ENCODE measurements around the gene SECTM1.

Gene SECTM1

DNA sequence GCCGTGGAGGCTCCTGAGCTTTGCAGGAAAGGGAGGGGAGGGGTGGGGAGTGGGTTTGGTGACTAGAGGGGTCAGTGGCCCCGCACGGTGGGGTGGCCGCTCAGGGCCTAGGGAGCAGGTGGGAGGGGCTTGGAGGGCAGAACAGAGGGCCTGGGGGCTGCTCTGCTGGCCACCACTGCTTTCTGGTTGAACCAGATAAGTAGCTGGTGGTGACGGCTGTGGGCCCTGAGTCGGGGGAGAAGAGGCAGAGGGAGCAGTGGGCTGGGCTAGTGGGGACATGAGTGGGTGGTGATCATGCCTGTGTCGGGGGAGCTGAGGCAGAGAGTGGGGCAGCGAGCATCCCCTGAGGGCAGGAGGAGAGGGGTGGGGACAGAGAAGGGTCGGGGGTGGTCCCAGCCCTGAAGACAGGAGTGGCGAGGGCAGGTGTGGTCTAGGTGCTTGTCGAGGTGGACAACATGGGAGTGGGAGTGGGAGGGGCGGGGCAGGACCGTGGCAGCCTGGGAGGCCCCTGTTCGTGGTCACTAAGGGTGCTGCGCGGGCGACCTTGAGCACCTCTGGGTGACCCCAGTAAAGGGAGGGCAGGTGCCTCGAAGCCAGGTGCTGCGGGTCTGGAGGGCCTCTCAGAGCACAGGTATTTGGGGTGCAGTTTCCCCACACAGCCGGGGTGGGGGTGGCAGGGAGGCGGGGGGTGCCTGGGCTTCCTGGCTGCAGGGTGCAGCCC, 9.9 kb downstream of the SECTM1 start:
- H3K27ac ChIP-seq (replicated peaks; ENCODE audit: low read length) = no peak overlapping the region
- DNase-seq (ENCODE audit: low spot score) = no peak
- H3K18ac ChIP-seq (ENCODE audit: low read length) = peak overlapping the region; percentile 48
- peak overlapping the region; percentile 84 for H2AK5ac ChIP-seq (ENCODE audit: low read depth, low read length)
- peak overlapping the region; percentile 60 for H3K9ac ChIP-seq (ENCODE audit: low read depth, low read length, poor library complexity)
- WGBS, 2 donors (ENCODE audit: extremely low coverage in 2 of 2, insufficient read length in 2 of 2, insufficient replicate concordance in 1 of 2) = no CpG with 5 or more reads among the region's 21 CpGs
- H2BK5ac ChIP-seq (ENCODE audit: low read length) = no peak overlapping the region
- no peak overlapping the region for H3K4me3 ChIP-seq (ENCODE audit: low read length in 2 of 2)
- no peak overlapping the region for H3K4ac ChIP-seq (ENCODE audit: low read length)
- H4K91ac ChIP-seq (ENCODE audit: low read depth, low read length, poor library complexity) = no peak overlapping the region
- no peak overlapping the region for H4K8ac ChIP-seq (ENCODE audit: low read depth, low read length)
- peak overlapping the region; percentile 55 for H3K23ac ChIP-seq (ENCODE audit: low read depth, low read length, poor library complexity)
- no peaks in the 10 kb centered on the region for H3K36me3 ChIP-seq (replicated peaks in 1 of 2; ENCODE audit: control insufficient read depth in 2 of 2, insufficient read depth in 2 of 2, low read length in 2 of 2)
- peaks cover 7 to 9% of the 10 kb centered on the region in 2 donors for H3K9me3 ChIP-seq (replicated peaks in 1 of 2; ENCODE audit: control insufficient read depth in 2 of 2, insufficient read depth in 1 of 2, low read depth in 1 of 2, low read length in 2 of 2)
- H3K4me1 ChIP-seq (ENCODE audit: control insufficient read depth in 2 of 2, insufficient read depth in 1 of 2, low read depth in 1 of 2, low read length in 2 of 2) = peaks cover 17 to 27% of the 10 kb centered on the region in 2 donors
- peak overlapping the region; percentile 8 for H3K14ac ChIP-seq (ENCODE audit: low read length)
- H2BK120ac ChIP-seq (ENCODE audit: low read depth, low read length) = peak overlapping the region; percentile 18
- peaks cover 0 to 65% (median 5%) of the 10 kb centered on the region in 3 experiments for H3K27me3 ChIP-seq (ENCODE audit: control insufficient read depth in 3 of 3, insufficient read depth in 3 of 3, low read depth in 1 of 3, low read length in 3 of 3)
- no peak overlapping the region for H3K4me2 ChIP-seq (ENCODE audit: insufficient read depth, low read length, poor library complexity, severe bottlenecking)
- H3K79me1 ChIP-seq (ENCODE audit: low read depth, low read length) = peaks cover 3% of the 10 kb centered on the region
- H2BK12ac ChIP-seq (ENCODE audit: low read length) = peak overlapping the region; percentile 22
- H2AFZ ChIP-seq (ENCODE audit: low read length) = no peak overlapping the region
- peak overlapping the region; percentile 81 for H2BK15ac ChIP-seq (ENCODE audit: low read length)

DNA sequence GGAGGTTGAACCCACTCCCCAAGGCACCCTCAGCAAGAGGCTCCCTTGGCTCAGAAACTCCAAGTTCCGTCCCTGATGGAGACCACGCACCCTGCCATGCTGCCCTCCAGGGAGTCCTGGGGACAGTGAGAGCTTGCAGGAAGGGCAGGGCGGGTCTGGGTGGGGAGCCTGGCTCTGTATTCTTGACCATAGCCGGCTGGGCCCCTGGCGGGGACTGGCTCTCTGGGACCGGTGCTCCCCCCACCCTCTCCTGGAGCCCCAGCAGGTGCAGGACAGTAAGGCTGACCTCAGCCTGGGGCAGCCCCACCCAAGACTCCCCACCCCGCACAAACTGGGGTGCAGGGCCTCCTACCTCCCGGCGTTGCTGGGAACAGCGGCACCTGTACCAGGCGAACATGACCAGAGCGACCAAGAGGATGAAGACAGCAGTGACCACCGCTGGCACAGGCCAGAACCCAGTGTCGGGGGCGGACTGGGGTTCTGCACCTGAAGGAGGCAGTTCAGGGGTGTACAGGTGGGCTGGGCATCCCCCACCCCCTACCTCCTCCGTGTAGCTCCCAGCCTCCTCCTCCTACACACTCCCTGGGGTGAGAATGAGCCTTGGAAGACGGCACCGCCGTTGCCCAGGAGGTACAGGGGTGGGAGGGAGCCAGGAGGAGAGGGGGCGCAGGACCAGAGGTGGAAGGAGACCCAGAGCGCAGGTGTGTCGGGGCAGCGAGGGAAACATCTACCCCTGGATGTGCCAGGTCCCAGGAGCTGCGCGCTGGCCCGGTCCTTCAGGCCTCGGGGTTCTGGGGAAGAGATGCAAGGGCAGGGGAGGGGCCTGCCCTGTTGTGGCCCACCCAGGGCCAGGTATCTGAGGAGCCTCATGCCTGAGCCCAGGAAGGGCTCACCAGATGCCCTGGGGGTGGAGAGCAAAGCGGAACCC, 10.8 kb downstream of the SECTM1 start:
- no peak for DNase-seq (ENCODE audit: low spot score)
- H3K9me3 ChIP-seq (replicated peaks in 1 of 2; ENCODE audit: control insufficient read depth in 2 of 2, insufficient read depth in 1 of 2, low read depth in 1 of 2, low read length in 2 of 2) = peaks cover 7 to 10% of the 10 kb centered on the region in 2 donors

DNA sequence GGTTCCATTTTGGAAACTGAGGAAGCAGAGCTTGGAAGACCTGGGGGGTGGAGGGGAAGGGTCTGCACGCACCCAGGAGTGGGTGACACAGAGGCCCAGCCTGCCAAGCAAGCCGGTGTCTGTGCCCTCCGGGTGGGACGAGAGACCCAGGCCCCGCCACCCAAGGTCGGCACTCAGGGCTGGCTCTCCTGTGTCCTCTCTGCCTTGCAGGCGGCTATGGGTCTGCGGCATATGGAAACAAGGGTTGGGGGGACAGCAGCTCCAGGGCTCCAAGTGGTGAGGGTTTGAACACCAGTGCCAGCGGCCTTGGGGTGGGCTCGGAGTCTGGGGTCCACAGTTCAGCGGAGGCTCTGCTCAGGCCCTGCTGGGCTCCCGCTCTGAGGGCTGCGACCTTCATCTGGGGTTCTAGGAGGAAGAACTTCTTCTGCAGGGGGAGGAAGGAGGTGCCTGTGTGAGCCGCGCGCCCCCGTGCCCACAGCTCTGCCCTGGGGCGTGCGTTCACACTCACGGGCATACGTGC, 11.6 kb downstream of the SECTM1 start:
- H3K4me1 ChIP-seq (ENCODE audit: control insufficient read depth in 2 of 2, insufficient read depth in 1 of 2, low read depth in 1 of 2, low read length in 2 of 2) = peaks cover 9 to 14% of the 10 kb centered on the region in 2 donors
- no peak overlapping the region for H3K23ac ChIP-seq (ENCODE audit: low read depth, low read length, poor library complexity)
- H3K4me3 ChIP-seq (ENCODE audit: low read length in 2 of 2) = no peak overlapping the region
- no peak overlapping the region for H3K9ac ChIP-seq (ENCODE audit: low read depth, low read length, poor library complexity)
- H4K91ac ChIP-seq (ENCODE audit: low read depth, low read length, poor library complexity) = no peak overlapping the region
- no peak overlapping the region for H3K14ac ChIP-seq (ENCODE audit: low read length)
- peaks cover 0 to 51% (median 5%) of the 10 kb centered on the region in 3 experiments for H3K27me3 ChIP-seq (ENCODE audit: control insufficient read depth in 3 of 3, insufficient read depth in 3 of 3, low read depth in 1 of 3, low read length in 3 of 3)
- H2AK5ac ChIP-seq (ENCODE audit: low read depth, low read length) = peak overlapping the region; percentile 94
- H4K8ac ChIP-seq (ENCODE audit: low read depth, low read length) = no peak overlapping the region
- peaks cover 7 to 10% of the 10 kb centered on the region in 2 donors for H3K9me3 ChIP-seq (replicated peaks in 1 of 2; ENCODE audit: control insufficient read depth in 2 of 2, insufficient read depth in 1 of 2, low read depth in 1 of 2, low read length in 2 of 2)
- no peak for DNase-seq (ENCODE audit: low spot score)
- H3K4ac ChIP-seq (ENCODE audit: low read length) = no peak overlapping the region
- peak overlapping the region; percentile 87 for H2BK120ac ChIP-seq (ENCODE audit: low read depth, low read length)
- peaks cover 3% of the 10 kb centered on the region for H3K79me1 ChIP-seq (ENCODE audit: low read depth, low read length)
- no CpG with 5 or more reads among the region's 21 CpGs for WGBS, 2 donors (ENCODE audit: extremely low coverage in 2 of 2, insufficient read length in 2 of 2, insufficient replicate concordance in 1 of 2)
- H3K4me2 ChIP-seq (ENCODE audit: insufficient read depth, low read length, poor library complexity, severe bottlenecking) = no peak overlapping the region
- H2BK12ac ChIP-seq (ENCODE audit: low read length) = no peak overlapping the region
- H3K27ac ChIP-seq (replicated peaks; ENCODE audit: low read length) = no peak overlapping the region
- H2AFZ ChIP-seq (ENCODE audit: low read length) = no peak overlapping the region
- H2BK15ac ChIP-seq (ENCODE audit: low read length) = peak overlapping the region; percentile 62
- peak overlapping the region; percentile 83 for H3K18ac ChIP-seq (ENCODE audit: low read length)
- no peak overlapping the region for H2BK5ac ChIP-seq (ENCODE audit: low read length)
- no peaks in the 10 kb centered on the region for H3K36me3 ChIP-seq (replicated peaks in 1 of 2; ENCODE audit: control insufficient read depth in 2 of 2, insufficient read depth in 2 of 2, low read length in 2 of 2)

More for the DNA sequence above, 10.8 kb downstream of the SECTM1 start:
- Histone ChIP-seq H4K91ac (ENCODE audit: low read depth, low read length, poor library complexity) (no peak overlapping the region), H3K4ac (ENCODE audit: low read length) (no peak overlapping the region), H2AFZ (ENCODE audit: low read length) (no peak overlapping the region), H3K4me1 (ENCODE audit: control insufficient read depth in 2 of 2, insufficient read depth in 1 of 2, low read depth in 1 of 2, low read length in 2 of 2) (peaks cover 17 to 21% of the 10 kb centered on the region in 2 donors), H3K4me2 (ENCODE audit: insufficient read depth, low read length, poor library complexity, severe bottlenecking) (no peak overlapping the region), H2BK15ac (ENCODE audit: low read length) (peak overlapping the region; percentile 62), H3K4me3 (ENCODE audit: low read length in 2 of 2) (no peak overlapping the region), H2AK5ac (ENCODE audit: low read depth, low read length) (peak overlapping the region; percentile 84), H3K79me1 (ENCODE audit: low read depth, low read length) (peaks cover 3% of the 10 kb centered on the region), H3K14ac (ENCODE audit: low read length) (no peak overlapping the region), H2BK120ac (ENCODE audit: low read depth, low read length) (no peak overlapping the region), H4K8ac (ENCODE audit: low read depth, low read length) (no peak overlapping the region), H3K23ac (ENCODE audit: low read depth, low read length, poor library complexity) (no peak overlapping the region), H2BK5ac (ENCODE audit: low read length) (peak overlapping the region; percentile 48), H3K36me3 (replicated peaks in 1 of 2; ENCODE audit: control insufficient read depth in 2 of 2, insufficient read depth in 2 of 2, low read length in 2 of 2) (no peaks in the 10 kb centered on the region), H3K18ac (ENCODE audit: low read length) (peak overlapping the region; percentile 35), H3K9ac (ENCODE audit: low read depth, low read length, poor library complexity) (no peak overlapping the region), H2BK12ac (ENCODE audit: low read length) (no peak overlapping the region), H3K27ac (replicated peaks; ENCODE audit: low read length) (no peak overlapping the region), H3K27me3 (ENCODE audit: control insufficient read depth in 3 of 3, insufficient read depth in 3 of 3, low read depth in 1 of 3, low read length in 3 of 3) (peaks cover 0 to 57% (median 5%) of the 10 kb centered on the region in 3 experiments)
- WGBS, 2 donors (ENCODE audit: extremely low coverage in 2 of 2, insufficient read length in 2 of 2, insufficient replicate concordance in 1 of 2) = no CpG with 5 or more reads among the region's 28 CpGs

Data from neuronal stem cell (in vitro differentiated cells).